Measurements from ENCODE around the gene AK4. TPM values are rescaled to one million over a fixed set of nuclear protein-coding genes. Genes with fewer than 3 reads are reported as not detected.
A peak's percentile ranks its signal among the peaks of the same experiment; 100 is the strongest.
"Not testable (repeated sequence)": the region's sequence is repeated elsewhere in the genome, so short reads cannot be mapped to it uniquely, and the experiment has no call there.

The AK4 gene
- total and polyA plus RNA-seq, 8 donors: 1.9 to 8.7 (median 3.3) TPM

GRCh38 chr1:65138524-65138923 is 9.5 kb upstream of the AK4 start:
- no peak overlapping the region for H3K4me3 ChIP-seq
- H3K4me1 ChIP-seq: peaks cover 0 to 4% of the 10 kb centered on the region in 2 donors
- H3K27me3 ChIP-seq: no peaks in the 10 kb centered on the region
- no peak for ATAC-seq
- no peak for DNase-seq
- TF ChIP-seq CTCF (IDR thresholded peaks at IDR 0.05): no peak
- H3K9me3 ChIP-seq: no peaks in the 10 kb centered on the region
- intact Hi-C loops (cut with DNase I): no loop called here
- no peaks in the 10 kb centered on the region for H3K36me3 ChIP-seq
- H3K27ac ChIP-seq: no peak overlapping the region

- H3K4me1 ChIP-seq; H3K4me3 ChIP-seq; H3K27ac ChIP-seq; ATAC-seq; H3K9me3 ChIP-seq; intact Hi-C loops (cut with DNase I); DNase-seq; H3K36me3 ChIP-seq; H3K27me3 ChIP-seq: not testable (repeated sequence)
Observed at GRCh38 chr1:65139793-65140192, 8.2 kb upstream of the AK4 start.

- DNase-seq: no peak
- Histone ChIP-seq H3K36me3 (no peaks in the 10 kb centered on the region), H3K4me1 (peaks cover 0 to 4% of the 10 kb centered on the region in 2 donors), H3K27ac (no peak overlapping the region), H3K9me3 (no peaks in the 10 kb centered on the region), H3K4me3 (no peak overlapping the region), H3K27me3 (peaks cover 2 to 8% of the 10 kb centered on the region in 2 donors)
- peak; percentile 10 for ATAC-seq
- TF ChIP-seq CTCF (IDR thresholded peaks at IDR 0.05): no peak
- intact Hi-C loops (cut with DNase I): no loop called here
Observed at GRCh38 chr1:65141394-65141793, 6.6 kb upstream of the AK4 start.

- DNase-seq: no peak
- no peak for ATAC-seq
- peaks cover 5 to 13% of the 10 kb centered on the region in 2 donors for H3K27me3 ChIP-seq
- H3K36me3 ChIP-seq: no peaks in the 10 kb centered on the region
- peaks cover 1 to 7% of the 10 kb centered on the region in 2 donors for H3K4me1 ChIP-seq
- no peak for TF ChIP-seq CTCF (IDR thresholded peaks at IDR 0.05)
- intact Hi-C loops (cut with DNase I): no loop called here
- no peak overlapping the region for H3K4me3 ChIP-seq
- H3K27ac ChIP-seq: no peak overlapping the region
- H3K9me3 ChIP-seq: no peaks in the 10 kb centered on the region
Observed at GRCh38 chr1:65141918-65142317, 6.1 kb upstream of the AK4 start.

GRCh38 chr1:65143112-65143658 is 4.8 kb upstream of the AK4 start:
- H3K9me3 ChIP-seq; H3K36me3 ChIP-seq; H3K4me3 ChIP-seq; intact Hi-C loops (cut with DNase I); H3K27ac ChIP-seq; DNase-seq; ATAC-seq: not testable (repeated sequence)
- Histone ChIP-seq H3K4me1 (peaks cover 3 to 16% of the 10 kb centered on the region in 2 donors), H3K27me3 (peaks cover 5 to 26% of the 10 kb centered on the region in 2 donors)

- TF ChIP-seq CTCF (IDR thresholded peaks at IDR 0.05): no peak
- intact Hi-C loops (cut with DNase I): no loop called here
- DNase-seq: no peak
- H3K4me1 ChIP-seq: peaks cover 3 to 25% of the 10 kb centered on the region in 2 donors
- H3K27me3 ChIP-seq: peaks cover 5 to 43% of the 10 kb centered on the region in 2 donors
- H3K27ac ChIP-seq: no peak overlapping the region
- H3K4me3 ChIP-seq: peak overlapping the region; percentile 69 to 74
- ATAC-seq: no peak
- no peaks in the 10 kb centered on the region for H3K36me3 ChIP-seq
- no peaks in the 10 kb centered on the region for H3K9me3 ChIP-seq
Observed at GRCh38 chr1:65146908-65147423, 1.0 kb upstream of the AK4 start.
